IMR-90 (cell line): ENCODE measurements around the gene SCIN. TPM values are rescaled to one million over a fixed set of nuclear protein-coding genes. Genes with fewer than 3 reads are reported as not detected.

Source experiments
- ATAC-seq: fragments of 200-7000 bp; cut with Tn5 transposase; 2 replicates; pipeline ENCODE4 v1.9.1; 2020; ENCODE audit warnings: low read depth, mild to moderate bottlenecking, moderate library complexity
- BruUV-seq: library from RNA; stranded (reverse); fragments of 400-500 nt; replicated peaks from 2 replicates; lab custom pipeline; 2021; lab: Mats Ljungman, UMichigan
- CTCF ChIA-PET: fragments of 300-600 bp; formaldehyde crosslinking; extraction: SDS; loops from one replicate; lab custom pipeline; 2021; ENCODE audit warnings: antibody characterized with exemption; lab: Yijun Ruan, JAX
- POLR2A ChIA-PET: fragments of 300-600 bp; sonication (Branson Sonifier 250); formaldehyde crosslinking; loops from one replicate; lab custom pipeline; 2022; ENCODE audit warnings: antibody characterized with exemption; ENCODE audit not compliant: unreplicated experiment; lab: Charles Lee
- DNase-seq: peaks from one replicate; pipeline ENCODE4 v3.0.0; 2013
- H2AFZ ChIP-seq: replicated peaks from 2 replicates; pipeline ENCODE3; 2013; ENCODE audit warnings: low read length, mild to moderate bottlenecking; ENCODE audit not compliant: poor library complexity
- H2AK5ac ChIP-seq: 2 replicates; pipeline ENCODE4 v1.6.1; 2013; ENCODE audit warnings: low read depth, low read length, inconsistent platforms
- H2AK9ac ChIP-seq: replicated peaks from 2 replicates; pipeline ENCODE3; 2013; ENCODE audit warnings: mild to moderate bottlenecking, low read depth, low read length, moderate library complexity; ENCODE audit not compliant: poor library complexity
- H2BK120ac ChIP-seq: 2 replicates; pipeline ENCODE4 v1.6.1; 2013; ENCODE audit warnings: low read depth, low read length, inconsistent platforms
- H2BK15ac ChIP-seq: 3 replicates; pipeline ENCODE4 v1.6.1; 2013; ENCODE audit warnings: low read depth, low read length, inconsistent platforms
- H2BK20ac ChIP-seq: 2 replicates; pipeline ENCODE4 v1.6.1; 2013; ENCODE audit warnings: low read depth, mild to moderate bottlenecking, inconsistent platforms, low read length, moderate library complexity
- H2BK5ac ChIP-seq: 2 replicates; pipeline ENCODE4 v1.6.1; 2013; ENCODE audit warnings: mild to moderate bottlenecking, low read depth, low read length, inconsistent platforms; ENCODE audit not compliant: poor library complexity, severe bottlenecking
- H3K14ac ChIP-seq: replicated peaks from 2 replicates; pipeline ENCODE4 v1.6.1; 2013; ENCODE audit warnings: low read depth, low read length, inconsistent platforms
- H3K18ac ChIP-seq: 2 replicates; pipeline ENCODE4 v1.6.1; 2013; ENCODE audit warnings: low read depth, low read length, control low read depth
- H3K23ac ChIP-seq: 2 replicates; pipeline ENCODE4 v1.6.1; 2013; ENCODE audit warnings: low read depth, low read length, inconsistent platforms
- H3K27ac ChIP-seq: 2 replicates; pipeline ENCODE4 v1.5.1; 2013; ENCODE audit warnings: mild to moderate bottlenecking, control low read depth, low read length; ENCODE audit not compliant: insufficient read depth
- H3K27me3 ChIP-seq: 2 replicates; pipeline ENCODE4 v1.6.1; 2013; ENCODE audit warnings: low read length; ENCODE audit not compliant: control insufficient read depth, insufficient read depth
- H3K36me3 ChIP-seq: 2 replicates; pipeline ENCODE4 v1.6.1; 2013; ENCODE audit warnings: low read length, mixed read lengths; ENCODE audit not compliant: control insufficient read depth, insufficient read depth
- H3K4ac ChIP-seq: 2 replicates; pipeline ENCODE4 v1.6.1; 2013; ENCODE audit warnings: low read depth, low read length, inconsistent platforms
- H3K4me1 ChIP-seq: 2 replicates; pipeline ENCODE4 v1.6.1; 2013; ENCODE audit warnings: low read length, mixed read lengths; ENCODE audit not compliant: control insufficient read depth, insufficient read depth
- H3K4me2 ChIP-seq: 2 replicates; pipeline ENCODE4 v1.6.1; 2013; ENCODE audit warnings: low read depth, mild to moderate bottlenecking, control low read depth, low read length, moderate library complexity
- H3K4me3 ChIP-seq: 2 replicates; pipeline ENCODE4 v1.5.1; 2013; ENCODE audit warnings: low read depth, mild to moderate bottlenecking, control low read depth, low read length, moderate library complexity; ENCODE audit not compliant: insufficient read depth
- H3K56ac ChIP-seq: 2 replicates; pipeline ENCODE4 v1.6.1; 2013; ENCODE audit warnings: low read length, inconsistent platforms; ENCODE audit not compliant: insufficient read depth; ENCODE audit errors: extremely low read depth
- H3K79me1 ChIP-seq, 2 experiments: 2 replicates each; pipeline ENCODE4 v1.6.1; 2013; ENCODE audit warnings: low read length in 2 of 2, inconsistent platforms in 1 of 2, low read depth in 1 of 2
- H3K9ac ChIP-seq: 2 replicates; pipeline ENCODE4 v1.6.1; 2013; ENCODE audit warnings: low read depth, low read length, control low read depth
- H3K9me1 ChIP-seq: 2 replicates; pipeline ENCODE4 v1.6.1; 2013; ENCODE audit warnings: low read length, inconsistent platforms; ENCODE audit not compliant: insufficient read depth
- H3K9me3 ChIP-seq: 2 replicates; pipeline ENCODE4 v1.6.1; 2013; ENCODE audit warnings: low read length; ENCODE audit not compliant: control insufficient read depth, insufficient read depth
- H4K20me1 ChIP-seq: 2 replicates; pipeline ENCODE4 v1.6.1; 2013; ENCODE audit warnings: low read length, inconsistent platforms; ENCODE audit not compliant: insufficient read depth
- H4K5ac ChIP-seq: 2 replicates; pipeline ENCODE4 v1.6.1; 2013; ENCODE audit warnings: mild to moderate bottlenecking, low read depth, low read length, control low read depth
- H4K8ac ChIP-seq, 2 experiments: 2 replicates each; pipeline ENCODE4 v1.6.1; 2013; ENCODE audit warnings: low read depth in 2 of 2, low read length in 2 of 2, control low read depth in 1 of 2, inconsistent platforms in 1 of 2
- H4K91ac ChIP-seq: 2 replicates; pipeline ENCODE4 v1.6.1; 2013; ENCODE audit warnings: low read depth, low read length, inconsistent platforms; ENCODE audit not compliant: insufficient read depth
- MAZ ChIP-seq: IDR thresholded peaks from 2 replicates; pipeline ENCODE4 v1.6.1; 2012; ENCODE audit warnings: low read depth, mild to moderate bottlenecking, low read length, improper control_type of control experiment, moderate library complexity, borderline replicate concordance
- MXI1 ChIP-seq: IDR thresholded peaks from 2 replicates; pipeline ENCODE4 v1.6.1; 2012; ENCODE audit warnings: low read depth, mild to moderate bottlenecking, low read length, moderate library complexity, borderline replicate concordance
- WGBS, 2 experiments: methylation state at CpG; one replicate each; pipeline versions ENCODE4 v1.1.5 to v1.1.7; 2013; ENCODE audit warnings: missing lambda C conversion rate in 2 of 2; ENCODE audit not compliant: insufficient read length in 1 of 2; ENCODE audit errors: extremely low coverage in 2 of 2; 5-methylcytosine and 5-hydroxymethylcytosine counted together
- dilution Hi-C: fragments of 300-500 bp; cut with HindIII; formaldehyde crosslinking; loops from one replicate; pipeline ENCODE4 v1.14.3; 2018; ENCODE audit warnings: low sequenced_read_pairs; ENCODE audit not compliant: unreplicated experiment
- in situ Hi-C: fragments of 300-500 bp; cut with MboI; formaldehyde crosslinking; loops from 3 replicates; pipeline ENCODE4 v1.14.3; 2019; ENCODE audit warnings: low sequenced_read_pairs, inconsistent platforms, mixed read lengths
- intact Hi-C: fragments of 100-400 bp; cut with micrococcal nuclease; formaldehyde crosslinking; loops from 2 replicates; pipeline ENCODE4 v1.10.0; 2022
- polyA plus RNA-seq, 3 experiments: library from polyadenylated mRNA; depleted of rRNA; stranded (reverse); fragments of >200 nt; gene quantifications; 2 replicates each; pipeline ENCODE4 v1.2.3, GENCODE V29; 2012; ENCODE audit warnings: low replicate concordance in 1 of 3
- total RNA-seq: library from RNA; depleted of rRNA; stranded (reverse); fragments of >200 nt; gene quantifications from 2 replicates; pipeline ENCODE4 v1.2.3, GENCODE V29; 2012

SCIN gene
- total and polyA plus RNA-seq, 2 of the 4 experiments (the other 2 are of a cell fraction): under 0.01 to 0.05 TPM

DNA sequence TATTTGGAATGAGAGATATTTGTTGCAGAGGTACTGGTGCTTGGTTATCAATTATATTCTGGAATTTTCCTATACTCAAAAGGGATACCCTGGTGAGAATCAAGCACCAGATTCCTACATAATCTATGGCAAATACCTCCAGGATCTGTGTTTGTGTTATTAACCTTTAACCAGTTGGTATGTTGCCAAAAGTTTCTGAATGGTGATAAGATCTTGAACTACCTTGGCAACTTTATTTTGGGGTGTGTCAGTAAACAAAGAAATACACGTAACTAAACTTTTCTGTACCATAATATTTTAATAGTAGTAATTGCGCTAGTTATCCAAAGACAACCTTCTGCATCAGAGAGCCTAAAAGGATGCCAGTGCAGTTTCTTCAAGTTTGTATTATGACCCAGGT is 13.4 kb downstream of the SCIN start:
- CTCF ChIA-PET: no interaction called here
- Histone ChIP-seq H2AFZ (no peak overlapping the region), H4K5ac (no peak overlapping the region), H3K9ac (no peak overlapping the region), H4K91ac (no peak overlapping the region), H2BK15ac (no peak overlapping the region), H3K4me2 (no peak overlapping the region), H4K20me1 (no peaks in the 10 kb centered on the region), H2BK20ac (no peak overlapping the region), H3K23ac (no peak overlapping the region), H3K27me3 (peaks cover under 1% of the 10 kb centered on the region; the same call in 1 of the 2 replicates), H3K4me1 (no peaks in the 10 kb centered on the region), H2BK120ac (no peak overlapping the region), H3K4me3 (no peak overlapping the region), H3K56ac (no peak overlapping the region), H2AK5ac (no peak overlapping the region), H3K18ac (no peak overlapping the region), H3K4ac (no peak overlapping the region), H3K14ac (no peak overlapping the region), H4K8ac (no peak overlapping the region), H2AK9ac (no peak overlapping the region), H3K9me3 (no peaks in the 10 kb centered on the region), H3K27ac (no peak overlapping the region), H3K79me1 (no peaks in the 10 kb centered on the region), H3K9me1 (no peaks in the 10 kb centered on the region), H3K36me3 (no peaks in the 10 kb centered on the region), H2BK5ac (no peak overlapping the region)
- in situ Hi-C loops: no loop called here
- dilution Hi-C loops: no loop called here
- POLR2A ChIA-PET: no interaction called here
- TF ChIP-seq MXI1 (no peak), MAZ (no peak)
- no peak for DNase-seq
- no peak for ATAC-seq
- WGBS, 2 experiments: no CpG with 5 or more reads among the region's 2 CpGs
- BruUV-seq: no TSS peak
- intact Hi-C loops: no loop called here
